Osteoblast (primary cell): ENCODE measurements around the gene MED9. TPM values are rescaled to one million over a fixed set of nuclear protein-coding genes. Genes with fewer than 3 reads are reported as not detected.

ENCODE experiments used
- DNase-seq: peaks from one replicate; pipeline ENCODE4 v3.0.0; 2011; ENCODE audit warnings: low spot score, mixed read lengths; ENCODE audit not compliant: insufficient read length; ENCODE audit errors: missing footprints
- H2AFZ ChIP-seq: 2 replicates; pipeline ENCODE4 v1.6.0; 2011; ENCODE audit warnings: mild to moderate bottlenecking, low read length
- H3K27ac ChIP-seq: 2 replicates; pipeline ENCODE4 v1.5.1; 2011; ENCODE audit warnings: mild to moderate bottlenecking, low read depth, low read length, moderate library complexity
- H3K27me3 ChIP-seq: 2 replicates; pipeline ENCODE4 v1.6.0; 2012; ENCODE audit warnings: mild to moderate bottlenecking, control low read depth, inconsistent platforms, low read length, moderate library complexity; ENCODE audit not compliant: insufficient read depth
- H3K36me3 ChIP-seq: 2 replicates; pipeline ENCODE4 v1.5.1; 2011; ENCODE audit warnings: mild to moderate bottlenecking, low read length, control low read depth, moderate library complexity; ENCODE audit not compliant: insufficient read depth
- H3K4me1 ChIP-seq: 2 replicates; pipeline ENCODE4 v1.5.1; 2011; ENCODE audit warnings: mild to moderate bottlenecking, low read length, control low read depth, moderate library complexity; ENCODE audit not compliant: insufficient read depth
- H3K4me2 ChIP-seq: 2 replicates; pipeline ENCODE4 v1.6.0; 2011; ENCODE audit warnings: mild to moderate bottlenecking, low read length; ENCODE audit not compliant: insufficient read depth
- H3K4me3 ChIP-seq: fragments of 200-600 bp; sonication (generic); 3 replicates; pipeline ENCODE4 v1.5.1; 2012; ENCODE audit warnings: mild to moderate bottlenecking, low read length, inconsistent platforms; ENCODE audit not compliant: insufficient read depth
- H3K79me2 ChIP-seq: 2 replicates; pipeline ENCODE4 v1.6.0; 2012; ENCODE audit warnings: mild to moderate bottlenecking, low read length, control low read depth, inconsistent platforms; ENCODE audit not compliant: insufficient read depth
- H3K9me3 ChIP-seq: 2 replicates; pipeline ENCODE4 v1.5.1; 2011; ENCODE audit warnings: low read depth, low read length, control low read depth
- H4K20me1 ChIP-seq: 2 replicates; pipeline ENCODE4 v1.6.0; 2012; ENCODE audit warnings: mild to moderate bottlenecking, low read length, control low read depth; ENCODE audit not compliant: insufficient read depth
- total RNA-seq: library from RNA; depleted of rRNA; stranded (reverse); fragments of >200 nt; gene quantifications from 2 replicates; pipeline ENCODE4 v1.2.3, GENCODE V29; 2012
- TF ChIP-seq, protein P1 (sequence below): IDR thresholded peaks from 2 replicates; pipeline ENCODE4 v1.5.1; 2011; ENCODE audit warnings: mild to moderate bottlenecking, low read depth, low read length, moderate library complexity; ENCODE audit errors: extremely low read depth

MED9 gene
- total RNA-seq, 1 donor = 17.0 TPM

DNA sequence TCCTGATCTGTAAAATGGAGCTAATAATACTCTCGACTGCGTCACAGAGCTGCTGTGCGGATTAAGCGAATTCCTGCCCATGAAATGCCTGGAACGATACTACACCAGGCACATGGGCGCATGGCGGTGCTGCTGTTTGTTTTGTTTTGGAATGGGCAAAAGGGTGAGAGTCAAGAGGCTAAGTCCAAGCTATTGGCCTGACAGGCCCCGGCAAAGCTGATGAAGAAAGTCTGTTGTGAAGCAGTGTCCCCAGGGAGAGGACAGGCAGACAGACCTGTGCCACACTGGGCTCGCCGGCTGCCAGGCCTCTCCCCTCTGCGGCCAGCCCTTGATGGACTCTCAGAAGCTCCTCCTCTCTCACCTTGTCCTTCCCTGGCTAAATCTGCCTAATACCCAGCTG, 50.7 kb downstream of the MED9 start:
- TF ChIP-seq, protein P1, sequence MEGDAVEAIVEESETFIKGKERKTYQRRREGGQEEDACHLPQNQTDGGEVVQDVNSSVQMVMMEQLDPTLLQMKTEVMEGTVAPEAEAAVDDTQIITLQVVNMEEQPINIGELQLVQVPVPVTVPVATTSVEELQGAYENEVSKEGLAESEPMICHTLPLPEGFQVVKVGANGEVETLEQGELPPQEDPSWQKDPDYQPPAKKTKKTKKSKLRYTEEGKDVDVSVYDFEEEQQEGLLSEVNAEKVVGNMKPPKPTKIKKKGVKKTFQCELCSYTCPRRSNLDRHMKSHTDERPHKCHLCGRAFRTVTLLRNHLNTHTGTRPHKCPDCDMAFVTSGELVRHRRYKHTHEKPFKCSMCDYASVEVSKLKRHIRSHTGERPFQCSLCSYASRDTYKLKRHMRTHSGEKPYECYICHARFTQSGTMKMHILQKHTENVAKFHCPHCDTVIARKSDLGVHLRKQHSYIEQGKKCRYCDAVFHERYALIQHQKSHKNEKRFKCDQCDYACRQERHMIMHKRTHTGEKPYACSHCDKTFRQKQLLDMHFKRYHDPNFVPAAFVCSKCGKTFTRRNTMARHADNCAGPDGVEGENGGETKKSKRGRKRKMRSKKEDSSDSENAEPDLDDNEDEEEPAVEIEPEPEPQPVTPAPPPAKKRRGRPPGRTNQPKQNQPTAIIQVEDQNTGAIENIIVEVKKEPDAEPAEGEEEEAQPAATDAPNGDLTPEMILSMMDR = no peak
- no peaks in the 10 kb centered on the region for H3K9me3 ChIP-seq
- no peaks in the 10 kb centered on the region for H3K4me1 ChIP-seq
- H3K36me3 ChIP-seq = no peaks in the 10 kb centered on the region
- no peaks in the 10 kb centered on the region for H4K20me1 ChIP-seq
- DNase-seq = peak; percentile 65
- no peak overlapping the region for H3K4me3 ChIP-seq
- no peak overlapping the region for H3K4me2 ChIP-seq
- no peak overlapping the region for H3K27ac ChIP-seq
- no peaks in the 10 kb centered on the region for H3K27me3 ChIP-seq
- H2AFZ ChIP-seq = no peak overlapping the region
- no peaks in the 10 kb centered on the region for H3K79me2 ChIP-seq

DNA sequence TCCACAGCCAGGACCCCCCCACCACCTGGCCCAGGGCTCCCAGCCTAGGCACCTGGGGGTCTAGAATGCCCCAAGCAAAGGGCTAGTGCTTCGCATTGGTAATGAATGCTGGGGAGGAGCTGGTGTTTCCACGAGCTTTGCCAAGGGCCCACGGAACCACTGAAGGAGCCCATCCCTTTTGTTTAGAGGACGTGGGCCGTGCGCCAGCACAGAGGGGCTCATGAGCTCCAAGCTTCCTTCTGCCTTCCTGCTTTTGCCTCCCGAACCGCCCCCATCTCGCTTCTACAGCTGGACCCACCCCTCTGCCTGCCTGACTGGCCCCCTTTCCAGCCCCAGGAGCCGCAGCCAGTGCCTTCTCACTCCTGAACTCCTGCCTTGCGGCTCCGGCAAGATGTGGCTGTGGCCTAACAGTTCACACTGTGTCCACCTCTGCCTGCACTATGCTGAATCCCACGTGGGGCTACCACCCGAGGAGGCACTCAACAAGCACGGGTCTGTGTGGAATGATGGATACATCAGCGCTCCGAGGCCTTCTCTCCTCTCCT, 51.2 kb downstream of the MED9 start:
- Histone ChIP-seq H3K4me1 (no peaks in the 10 kb centered on the region), H3K4me2 (no peak overlapping the region), H3K27me3 (no peaks in the 10 kb centered on the region), H3K27ac (no peak overlapping the region), H3K9me3 (no peaks in the 10 kb centered on the region), H3K79me2 (no peaks in the 10 kb centered on the region), H3K4me3 (no peak overlapping the region), H3K36me3 (no peaks in the 10 kb centered on the region), H2AFZ (no peak overlapping the region), H4K20me1 (no peaks in the 10 kb centered on the region)
- TF ChIP-seq, protein P1 = no peak
- DNase-seq = no peak

GRCh38 chr17:17528696-17529652, 52.2 kb downstream of the MED9 start:
- no peak overlapping the region for H2AFZ ChIP-seq
- no peak overlapping the region for H3K27ac ChIP-seq
- no peaks in the 10 kb centered on the region for H3K4me1 ChIP-seq
- no peak overlapping the region for H3K4me3 ChIP-seq
- no peaks in the 10 kb centered on the region for H3K79me2 ChIP-seq
- H3K27me3 ChIP-seq = no peaks in the 10 kb centered on the region
- no peaks in the 10 kb centered on the region for H4K20me1 ChIP-seq
- peak; percentile 45 for DNase-seq
- no peak overlapping the region for H3K4me2 ChIP-seq
- no peaks in the 10 kb centered on the region for H3K36me3 ChIP-seq
- TF ChIP-seq, protein P1 = no peak
- H3K9me3 ChIP-seq = no peaks in the 10 kb centered on the region

- DNase-seq = no peak
- TF ChIP-seq, protein P1 = no peak
- Histone ChIP-seq H3K27me3 (no peaks in the 10 kb centered on the region), H3K79me2 (no peaks in the 10 kb centered on the region), H3K4me3 (no peak overlapping the region), H4K20me1 (no peaks in the 10 kb centered on the region), H3K36me3 (no peaks in the 10 kb centered on the region), H2AFZ (no peak overlapping the region), H3K4me1 (peaks cover 7% of the 10 kb centered on the region), H3K4me2 (no peak overlapping the region), H3K27ac (no peak overlapping the region), H3K9me3 (no peaks in the 10 kb centered on the region)
These were observed 54.4 kb downstream of the MED9 start for GRCh38 chr17:17531156-17531555.
